HuH-7.5 (cell line): Measurements from ENCODE around the gene GDF2.
A peak's percentile ranks its signal among the peaks of the same experiment; 100 is the strongest.

Source experiments
- DNase-seq: peaks from one replicate; pipeline ENCODE4 v3.0.0; 2011; ENCODE audit warnings: low spot score

The GDF2 gene

GRCh38 chr10:47334466-47335295, 12.4 kb downstream of the GDF2 start:
- no peak for DNase-seq

GRCh38 chr10:47335906-47336305, 13.7 kb downstream of the GDF2 start:
- DNase-seq, result no peak

- no peak for DNase-seq
Observed at GRCh38 chr10:47336387-47337134, 14.3 kb downstream of the GDF2 start.

- no peak for DNase-seq
Observed at GRCh38 chr10:47337310-47337709, 15.1 kb downstream of the GDF2 start.

GRCh38 chr10:47339186-47339735, 17.0 kb downstream of the GDF2 start:
- DNase-seq, result no peak

- no peak for DNase-seq
Observed at GRCh38 chr10:47339759-47340607, 17.7 kb downstream of the GDF2 start.

GRCh38 chr10:47340608-47341170, 18.4 kb downstream of the GDF2 start:
- DNase-seq, result peak; percentile 73

- DNase-seq, result no peak
Observed at GRCh38 chr10:47344996-47345870, 23.0 kb downstream of the GDF2 start.

GRCh38 chr10:47346581-47347302, 24.5 kb downstream of the GDF2 start:
- DNase-seq, result no peak

GRCh38 chr10:47347303-47347675, 25.0 kb downstream of the GDF2 start:
- DNase-seq, result no peak

- DNase-seq, result no peak
Observed at GRCh38 chr10:47348138-47348651, 25.9 kb downstream of the GDF2 start, which contains the start of gene RBP3. Gene RBP3, plus strand, starts transcription at chr10:47348363. Its CDS starts 122 bp downstream, at chr10:47348485.

- DNase-seq, result no peak
Observed at GRCh38 chr10:47348661-47349470, 26.6 kb downstream of the GDF2 start.

- DNase-seq, result no peak
Observed at GRCh38 chr10:47349516-47349915, 27.3 kb downstream of the GDF2 start.

GRCh38 chr10:47349941-47350371, 27.7 kb downstream of the GDF2 start:
- DNase-seq, result no peak

GRCh38 chr10:47350671-47351640, 28.7 kb downstream of the GDF2 start:
- no peak for DNase-seq

GRCh38 chr10:47351899-47352815, 29.9 kb downstream of the GDF2 start:
- no peak for DNase-seq

- no peak for DNase-seq
Observed at GRCh38 chr10:47353351-47353750, 31.1 kb downstream of the GDF2 start.
